Eye (tissue), 1 donor: ENCODE results near the gene GID8.
"Not testable (repeated sequence)": the region's sequence is repeated elsewhere in the genome, so short reads cannot be mapped to it uniquely, and the experiment has no call there.

Source experiments
- DNase-seq: peaks from one replicate; pipeline ENCODE4 v3.0.0-alpha.2; 2015

The GID8 gene

GRCh38 chr20:62923059-62923668 is 14.8 kb upstream of the GID8 start:
- not testable (repeated sequence) for DNase-seq

DNA sequence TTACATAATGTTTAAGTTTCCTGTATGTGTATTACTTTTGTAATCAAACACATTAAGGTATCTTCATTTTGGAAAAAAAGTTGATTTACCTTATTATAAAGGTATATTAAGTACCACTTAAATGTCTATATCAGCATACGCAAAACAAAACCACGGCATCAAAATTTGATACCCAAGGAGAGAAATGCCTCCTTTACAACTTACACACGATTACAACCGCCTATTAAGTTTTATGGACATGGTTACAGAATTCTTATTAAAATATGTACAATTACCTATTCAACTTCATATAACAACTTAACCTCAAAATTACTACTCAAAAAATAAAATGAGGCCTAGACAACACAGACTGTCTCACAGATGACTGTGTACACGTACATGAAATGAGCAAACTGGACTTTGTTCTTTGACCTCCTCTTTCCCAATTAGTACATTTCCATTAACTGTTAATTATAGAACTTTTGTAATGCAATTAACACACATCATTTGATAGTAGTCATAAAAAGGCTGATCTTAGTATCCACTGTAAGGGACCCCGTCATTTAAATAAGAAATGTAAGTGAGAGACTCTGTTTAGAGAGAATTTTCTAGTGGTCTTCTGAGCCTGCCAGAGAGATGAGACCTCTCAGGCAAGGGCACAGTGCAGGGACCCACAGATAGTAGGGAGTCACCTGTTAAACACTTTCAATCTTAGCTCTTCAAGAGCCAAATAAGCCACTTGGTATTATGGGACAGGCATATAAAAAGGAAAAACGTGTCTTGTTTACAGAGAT is 14.1 kb upstream of the GID8 start:
- DNase-seq, result no peak

- peak; percentile 45 for DNase-seq
These were observed 13.4 kb upstream of the GID8 start for GRCh38 chr20:62924442-62925075.

- DNase-seq, result no peak
These were observed 12.9 kb upstream of the GID8 start for GRCh38 chr20:62925076-62925419.

DNA sequence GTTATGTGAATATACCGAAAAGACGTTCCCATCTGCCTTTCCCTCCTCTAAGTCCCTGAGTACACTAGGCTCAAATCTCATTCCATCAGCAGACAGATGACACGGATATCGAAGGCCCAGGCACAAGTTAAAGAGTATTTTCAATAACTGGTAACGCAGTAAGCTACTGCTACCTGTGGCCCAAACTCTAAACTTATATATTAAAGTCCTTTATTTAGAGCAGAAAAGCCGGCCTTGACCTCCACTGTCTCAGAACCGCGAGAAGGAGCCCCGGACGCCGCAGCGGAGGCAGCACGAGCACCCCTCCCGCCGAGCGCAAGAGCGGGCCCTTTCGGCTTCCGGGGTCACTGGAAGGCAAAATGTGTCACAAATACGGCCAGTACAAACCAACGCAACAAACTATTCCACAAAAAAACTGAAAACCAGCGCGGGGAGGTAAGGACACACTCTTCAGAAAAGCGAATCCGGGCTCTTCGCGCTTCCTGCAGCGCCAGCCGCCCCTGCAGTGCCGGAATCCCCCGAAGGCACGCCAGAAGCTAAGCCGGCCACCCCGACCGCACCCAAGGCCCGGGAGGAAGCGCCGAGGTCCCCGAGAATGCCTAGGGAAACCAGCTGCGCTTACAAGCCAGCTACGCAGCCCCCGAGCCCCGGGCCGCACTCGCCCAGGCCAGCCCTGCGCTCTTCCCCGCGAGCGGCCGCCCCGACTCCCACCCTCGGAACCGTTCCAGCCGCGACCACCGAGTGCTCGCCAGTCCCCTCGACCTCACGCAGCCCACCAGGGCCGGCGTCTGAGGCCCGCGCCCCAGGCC is 12.3 kb upstream of the GID8 start:
- DNase-seq, result peak; percentile 61

DNA sequence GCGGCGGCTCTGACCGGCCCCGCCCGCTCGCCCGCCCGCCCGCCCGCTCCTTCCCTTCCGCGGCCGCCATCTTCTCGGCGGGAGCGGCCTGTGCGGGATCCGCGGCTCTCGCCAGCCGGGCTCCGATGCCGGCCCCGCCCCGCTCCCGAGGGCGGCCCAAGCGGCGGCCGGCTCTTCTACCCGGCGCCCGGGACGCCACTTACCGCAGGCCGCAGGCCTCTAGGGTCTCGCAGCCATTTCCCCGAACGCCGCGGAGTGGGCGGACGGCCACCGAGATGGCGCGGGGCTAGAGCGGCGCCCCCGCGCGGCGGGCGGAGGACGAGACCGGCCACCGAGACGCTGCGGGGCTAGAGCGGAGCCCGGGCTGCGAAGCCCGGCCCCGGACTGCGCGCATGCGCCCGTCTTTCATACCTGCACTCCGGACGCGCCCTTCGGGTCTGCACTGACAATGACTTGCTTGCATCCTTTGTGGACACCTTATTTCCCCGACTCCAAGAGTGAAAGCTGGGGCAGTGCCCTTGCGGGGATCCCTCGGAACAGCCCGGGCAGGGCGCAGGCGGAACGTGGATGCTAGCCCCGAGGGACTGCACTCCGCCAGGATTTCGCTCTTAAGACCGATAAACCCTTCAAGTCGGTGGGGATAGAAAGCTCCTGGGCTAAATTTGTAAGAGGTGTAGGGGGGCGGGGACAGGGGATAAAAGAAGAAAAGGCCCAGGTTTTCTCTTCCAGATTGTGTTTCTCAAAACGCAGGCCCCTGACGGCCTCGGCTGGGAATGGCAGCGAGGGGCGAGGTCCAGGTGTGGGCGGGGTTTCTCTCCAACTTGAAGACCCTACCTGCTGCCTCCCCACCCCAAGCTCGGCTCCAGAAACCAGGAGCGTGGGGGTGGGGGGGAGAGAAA is 11.5 kb upstream of the GID8 start, which contains the start of gene DIDO1:
DIDO1 (minus strand) TSS at position 277 of the 899 bp plus-strand sequence.
- peak; percentile 94 for DNase-seq

DNA sequence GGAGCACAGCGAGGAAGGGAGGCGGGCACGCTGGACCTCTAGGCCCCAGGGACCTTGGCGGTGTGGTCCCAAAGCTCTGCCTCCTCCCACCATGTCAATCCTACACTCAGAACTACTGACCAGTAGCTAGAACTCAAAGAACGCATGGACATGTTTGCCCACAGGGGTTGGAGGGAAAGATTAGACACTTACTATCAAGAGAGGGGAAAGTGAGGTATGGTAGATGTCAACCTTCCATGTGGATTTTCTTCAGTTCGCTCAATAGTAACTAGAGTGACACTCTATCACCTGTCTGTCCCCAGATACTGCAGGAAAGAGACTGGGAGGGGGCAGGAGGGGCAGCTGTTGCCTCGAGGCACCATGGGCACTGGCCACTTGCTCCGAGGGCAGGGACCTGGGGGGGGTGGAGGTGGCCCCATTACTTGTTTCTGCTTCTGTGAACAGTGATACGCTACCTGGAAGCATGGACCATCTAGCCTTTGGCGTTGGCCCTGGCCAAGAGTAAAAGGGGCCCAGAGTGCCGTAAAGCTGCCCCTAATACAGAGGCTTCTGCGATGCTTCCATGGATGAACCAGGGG is 10.7 kb upstream of the GID8 start:
- DNase-seq, result no peak

GRCh38 chr20:62928246-62928939 is 9.6 kb upstream of the GID8 start:
- DNase-seq, result no peak

GRCh38 chr20:62929051-62929538 is 8.9 kb upstream of the GID8 start:
- peak; percentile 51 for DNase-seq

- DNase-seq, result no peak
These were observed 6.5 kb upstream of the GID8 start for GRCh38 chr20:62931464-62931863.

DNA sequence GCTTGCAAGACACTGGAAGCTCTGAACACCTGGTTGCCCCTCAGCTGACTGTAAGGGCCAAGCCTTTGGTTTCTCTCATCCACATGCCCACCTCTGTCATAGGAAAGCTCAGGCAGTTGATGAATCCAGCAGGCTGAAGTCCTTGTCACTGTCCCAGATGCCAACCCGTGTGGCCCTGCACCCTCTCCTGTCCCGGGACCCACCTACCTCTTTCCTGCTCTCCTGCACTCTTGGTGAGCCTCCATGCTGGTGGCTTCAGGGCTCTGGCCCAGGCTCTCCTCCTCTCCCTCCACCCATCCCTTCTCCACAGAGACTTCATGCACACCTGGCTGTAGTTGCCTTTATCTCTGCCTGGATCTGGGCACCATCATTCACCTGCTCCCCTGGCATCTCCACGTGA is 4.0 kb upstream of the GID8 start:
- DNase-seq, result no peak

GRCh38 chr20:62935204-62935967 is 2.6 kb upstream of the GID8 start:
- no peak for DNase-seq

- no peak for DNase-seq
These were observed 1.9 kb upstream of the GID8 start for GRCh38 chr20:62935968-62936585.

GRCh38 chr20:62937268-62938104 is 461 bp upstream of the GID8 start:
- DNase-seq, result peak; percentile 97

DNA sequence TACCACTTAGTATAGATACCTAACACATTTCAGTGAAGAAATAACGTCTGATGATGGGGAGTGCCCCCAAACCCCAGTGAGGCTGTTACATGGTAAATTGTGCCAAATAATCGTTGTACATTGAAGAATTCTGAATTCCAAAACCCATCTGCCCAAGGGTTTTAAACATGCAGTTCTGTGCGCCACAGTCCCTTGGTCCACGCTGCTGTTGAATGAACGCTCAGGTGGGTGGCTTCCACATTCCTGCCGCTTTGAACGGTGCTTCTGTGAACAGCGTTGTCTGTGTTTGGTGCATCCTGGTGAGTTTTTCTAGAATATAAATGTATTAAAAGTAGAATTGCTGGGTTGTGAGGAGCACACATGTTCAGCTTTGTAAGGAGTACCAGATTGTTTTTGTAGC is 2.9 kb downstream of the GID8 start:
- DNase-seq, result no peak

DNA sequence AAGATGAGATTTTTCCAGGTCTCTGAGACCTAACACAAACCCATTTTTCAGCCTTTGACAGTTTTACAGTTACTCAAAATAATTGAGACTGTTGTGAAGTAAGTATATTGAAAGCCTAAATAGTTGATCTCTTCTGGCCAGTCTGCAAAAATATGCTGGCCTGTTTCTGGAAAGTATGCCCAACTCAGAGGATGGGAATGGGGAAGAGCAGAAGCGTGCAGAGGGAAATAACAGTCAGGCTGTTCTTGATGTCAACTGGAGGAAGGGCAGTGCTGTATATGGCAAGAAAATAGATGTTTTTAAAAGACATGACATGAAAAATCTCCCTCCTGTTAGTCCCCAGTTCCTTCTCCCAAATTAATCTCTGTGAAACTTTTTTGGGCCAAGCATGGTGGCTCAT is 3.8 kb downstream of the GID8 start:
- no peak for DNase-seq

DNA sequence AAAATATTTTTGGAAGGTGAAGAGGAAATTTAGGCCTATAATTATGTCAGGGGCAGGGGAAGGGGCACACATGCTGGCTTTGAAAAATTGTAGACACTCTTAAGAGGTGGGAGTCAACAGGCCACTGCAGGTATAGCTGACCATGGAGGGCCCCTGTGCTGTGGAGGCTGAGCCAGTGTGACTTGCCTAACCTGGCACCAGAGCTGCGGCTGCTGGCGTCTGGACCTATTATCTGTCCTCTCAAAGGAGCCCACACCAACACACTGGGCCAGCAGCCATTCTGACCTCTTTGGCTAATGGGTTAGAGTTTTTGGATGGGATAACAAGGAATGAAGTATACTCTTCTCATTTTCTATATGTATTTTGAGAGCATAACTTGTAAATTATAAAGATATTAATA is 4.5 kb downstream of the GID8 start:
- DNase-seq, result no peak

DNA sequence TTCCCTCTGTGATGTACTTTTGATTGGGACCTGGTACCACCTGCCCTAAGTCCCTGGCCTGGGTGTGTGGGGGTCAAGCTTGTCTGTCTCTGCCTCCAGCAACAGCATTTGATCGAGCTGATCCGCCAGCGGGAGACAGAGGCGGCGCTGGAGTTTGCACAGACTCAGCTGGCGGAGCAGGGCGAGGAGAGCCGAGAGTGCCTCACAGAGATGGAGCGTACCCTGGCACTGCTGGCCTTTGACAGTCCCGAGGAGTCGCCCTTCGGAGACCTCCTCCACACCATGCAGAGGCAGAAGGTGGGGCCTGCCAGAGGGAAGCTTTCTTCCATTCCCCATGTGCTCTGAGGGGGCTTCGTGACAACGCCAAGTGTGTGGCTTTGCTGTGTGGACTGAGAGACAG is 5.4 kb downstream of the GID8 start:
- DNase-seq, result no peak

DNA sequence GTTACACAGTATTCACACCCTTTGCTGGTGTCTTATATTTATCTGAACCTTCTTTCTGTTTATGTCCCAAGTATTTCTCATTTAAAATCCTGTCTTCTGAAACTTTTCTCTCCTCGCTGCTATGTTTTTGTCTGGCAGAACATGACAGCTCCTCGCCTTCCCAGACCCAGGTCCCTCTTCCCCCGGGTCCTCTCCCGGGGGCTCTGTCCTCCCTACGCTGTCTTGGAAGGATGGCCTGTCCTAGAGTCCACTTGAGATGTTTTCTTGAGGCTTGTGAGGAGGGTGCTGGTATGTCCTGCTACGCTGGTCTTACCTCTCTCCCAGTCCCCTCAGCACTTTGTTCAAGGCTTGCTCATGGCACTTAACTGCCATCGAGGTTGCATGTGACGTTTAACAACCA is 6.2 kb downstream of the GID8 start:
- DNase-seq, result no peak
